Measurements from ENCODE around the gene ENAH.

GRCh38 chr1:225537554-225538251 is 115.2 kb downstream of the ENAH start:
- no peak for TF ChIP-seq CTCF (IDR thresholded peaks at IDR 0.05)
- no peak for TF ChIP-seq POLR2A (IDR thresholded peaks at IDR 0.05)
